ENCODE data around the gene PPFIA2. TPM values are rescaled to one million over a fixed set of nuclear protein-coding genes. Genes with fewer than 3 reads are reported as not detected.

Gene PPFIA2
- total and polyA plus RNA-seq, 7 experiments from 2014 or later: not detected

GRCh38 chr12:81253360-81253759 is 505.8 kb downstream of the PPFIA2 start:
- H3K27ac Mint-ChIP-seq: no peak overlapping the region
- CTCF ChIA-PET: no interaction called here
- intact Hi-C loops (cut with micrococcal nuclease): no loop called here

DNA sequence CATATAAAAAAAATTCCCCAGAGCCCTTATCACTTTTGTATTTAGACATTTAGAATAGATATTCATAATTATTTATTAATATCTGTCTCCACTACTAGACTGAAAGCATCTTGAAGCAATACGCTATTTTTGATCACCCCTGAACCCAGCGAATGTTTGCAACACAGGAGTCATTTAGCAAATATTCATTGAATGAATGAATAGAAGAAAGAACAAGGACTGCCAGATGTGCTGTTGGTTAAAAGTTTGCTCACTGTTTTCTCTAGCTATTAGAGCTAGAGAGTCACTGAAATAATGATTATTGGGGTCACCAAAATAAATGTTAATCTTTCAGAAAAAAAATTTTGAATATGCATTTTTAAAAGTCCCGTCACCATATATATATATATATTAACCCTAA is 506.9 kb downstream of the PPFIA2 start:
- CTCF ChIA-PET: no interaction called here

More at GRCh38 chr12:81253360-81253759, 505.8 kb downstream of the PPFIA2 start:
- Mint-ChIP-seq H3K4me1 (no peaks in the 10 kb centered on the region), H3K9me3 (peaks cover 0 to 5% (median 0%) of the 10 kb centered on the region in 11 donors), H3K27me3 (no peaks in the 10 kb centered on the region), H3K36me3 (no peaks in the 10 kb centered on the region), H3K4me3 (no peak overlapping the region)
- no peak overlapping the region for H3K4me3 ChIP-seq (ENCODE audit: low read length)
- no peaks in the 10 kb centered on the region for H3K4me1 ChIP-seq (ENCODE audit: control insufficient read depth in 2 of 2, insufficient read depth in 2 of 2, low read length in 2 of 2)
- no peaks in the 10 kb centered on the region for H3K36me3 ChIP-seq (ENCODE audit: control insufficient read depth in 2 of 3, insufficient read depth in 3 of 3, low read length in 3 of 3)
- POLR2A ChIA-PET: no interaction called here
- no peaks in the 10 kb centered on the region for H3K27me3 ChIP-seq (ENCODE audit: control insufficient read depth in 2 of 2, insufficient read depth in 2 of 2, low read length in 2 of 2)
- DNase-seq: no peak
- no peak for ATAC-seq
- no peak overlapping the region for H3K27ac ChIP-seq (ENCODE audit: low read depth, low read length)
- no peaks in the 10 kb centered on the region for H3K9me3 ChIP-seq (ENCODE audit: control insufficient read depth in 2 of 3, low read length in 3 of 3)

GRCh38 chr12:81249976-81250375 is 509.2 kb downstream of the PPFIA2 start:
- intact Hi-C loops (cut with micrococcal nuclease): no loop called here
- no peaks in the 10 kb centered on the region for H3K4me1 Mint-ChIP-seq
- Histone ChIP-seq H3K9me3 (ENCODE audit: control insufficient read depth in 2 of 3, low read length in 3 of 3) (no peaks in the 10 kb centered on the region), H3K4me3 (ENCODE audit: low read length) (no peak overlapping the region), H3K4me1 (ENCODE audit: control insufficient read depth in 2 of 2, insufficient read depth in 2 of 2, low read length in 2 of 2) (no peaks in the 10 kb centered on the region), H3K36me3 (ENCODE audit: control insufficient read depth in 2 of 3, insufficient read depth in 3 of 3, low read length in 3 of 3) (no peaks in the 10 kb centered on the region), H3K27me3 (ENCODE audit: control insufficient read depth in 2 of 2, insufficient read depth in 2 of 2, low read length in 2 of 2) (no peaks in the 10 kb centered on the region), H3K27ac (ENCODE audit: low read depth, low read length) (no peak overlapping the region)
- H3K9me3 Mint-ChIP-seq: peaks cover 0 to 7% (median 0%) of the 10 kb centered on the region in 11 donors
- no peaks in the 10 kb centered on the region for H3K27me3 Mint-ChIP-seq
- CTCF ChIA-PET: no interaction called here
- ATAC-seq (no peak), DNase-seq (no peak)
- H3K36me3 Mint-ChIP-seq: no peaks in the 10 kb centered on the region
- POLR2A ChIA-PET: no interaction called here
- no peak overlapping the region for H3K4me3 Mint-ChIP-seq
- no peak overlapping the region for H3K27ac Mint-ChIP-seq

More for the DNA sequence above, 506.9 kb downstream of the PPFIA2 start:
- ATAC-seq: no peak
- Mint-ChIP-seq H3K4me3 (no peak overlapping the region), H3K27ac (no peak overlapping the region), H3K36me3 (no peaks in the 10 kb centered on the region), H3K4me1 (no peaks in the 10 kb centered on the region), H3K27me3 (no peaks in the 10 kb centered on the region), H3K9me3 (peaks cover 0 to 5% (median 0%) of the 10 kb centered on the region in 11 donors)
- Histone ChIP-seq H3K36me3 (ENCODE audit: control insufficient read depth in 2 of 3, insufficient read depth in 3 of 3, low read length in 3 of 3) (no peaks in the 10 kb centered on the region), H3K4me1 (ENCODE audit: control insufficient read depth in 2 of 2, insufficient read depth in 2 of 2, low read length in 2 of 2) (no peaks in the 10 kb centered on the region), H3K9me3 (ENCODE audit: control insufficient read depth in 2 of 3, low read length in 3 of 3) (no peaks in the 10 kb centered on the region), H3K27me3 (ENCODE audit: control insufficient read depth in 2 of 2, insufficient read depth in 2 of 2, low read length in 2 of 2) (no peaks in the 10 kb centered on the region), H3K4me3 (ENCODE audit: low read length) (no peak overlapping the region), H3K27ac (ENCODE audit: low read depth, low read length) (no peak overlapping the region)
- POLR2A ChIA-PET: no interaction called here
- intact Hi-C loops (cut with micrococcal nuclease): no loop called here
- DNase-seq: no peak

GRCh38 chr12:81245907-81246570 is 513.1 kb downstream of the PPFIA2 start:
- Histone ChIP-seq H3K27ac (ENCODE audit: low read depth, low read length) (no peak overlapping the region), H3K36me3 (ENCODE audit: control insufficient read depth in 2 of 3, insufficient read depth in 3 of 3, low read length in 3 of 3) (no peaks in the 10 kb centered on the region), H3K4me3 (ENCODE audit: low read length) (no peak overlapping the region), H3K9me3 (ENCODE audit: control insufficient read depth in 2 of 3, low read length in 3 of 3) (no peaks in the 10 kb centered on the region), H3K4me1 (ENCODE audit: control insufficient read depth in 2 of 2, insufficient read depth in 2 of 2, low read length in 2 of 2) (no peaks in the 10 kb centered on the region), H3K27me3 (ENCODE audit: control insufficient read depth in 2 of 2, insufficient read depth in 2 of 2, low read length in 2 of 2) (no peaks in the 10 kb centered on the region)
- Mint-ChIP-seq H3K27me3 (no peaks in the 10 kb centered on the region), H3K27ac (no peak overlapping the region), H3K36me3 (no peaks in the 10 kb centered on the region), H3K4me1 (no peaks in the 10 kb centered on the region), H3K9me3 (peaks cover 0 to 13% (median 3%) of the 10 kb centered on the region in 11 donors), H3K4me3 (no peak overlapping the region)
- POLR2A ChIA-PET: no interaction called here
- CTCF ChIA-PET: no interaction called here
- no peak for DNase-seq
- no peak for ATAC-seq
- intact Hi-C loops (cut with micrococcal nuclease): no loop called here

DNA sequence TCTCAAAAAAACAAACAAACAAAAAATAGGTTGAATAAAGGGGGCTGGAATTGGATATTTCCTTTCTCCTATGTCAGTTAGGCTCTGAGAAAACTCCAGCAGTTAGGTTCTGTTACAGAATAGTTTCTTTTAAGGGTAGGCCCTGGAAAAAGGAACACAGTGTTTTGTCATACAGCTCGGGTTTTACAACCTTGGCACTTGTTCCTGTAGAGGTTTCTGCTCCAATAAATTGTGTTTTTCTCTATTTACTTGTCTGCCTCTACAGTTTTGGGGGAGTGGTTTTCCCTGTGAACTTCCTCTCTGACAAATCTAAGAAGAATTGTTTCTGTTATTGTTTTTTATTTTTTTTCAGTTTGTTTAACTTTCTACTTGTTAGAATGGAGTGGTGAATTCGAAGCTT is 513.7 kb downstream of the PPFIA2 start:
- Histone ChIP-seq H3K36me3 (ENCODE audit: control insufficient read depth in 2 of 3, insufficient read depth in 3 of 3, low read length in 3 of 3) (no peaks in the 10 kb centered on the region), H3K27me3 (ENCODE audit: control insufficient read depth in 2 of 2, insufficient read depth in 2 of 2, low read length in 2 of 2) (no peaks in the 10 kb centered on the region), H3K27ac (ENCODE audit: low read depth, low read length) (no peak overlapping the region), H3K4me1 (ENCODE audit: control insufficient read depth in 2 of 2, insufficient read depth in 2 of 2, low read length in 2 of 2) (no peaks in the 10 kb centered on the region), H3K9me3 (ENCODE audit: control insufficient read depth in 2 of 3, low read length in 3 of 3) (no peaks in the 10 kb centered on the region), H3K4me3 (ENCODE audit: low read length) (no peak overlapping the region)
- H3K27ac Mint-ChIP-seq: no peak overlapping the region
- peaks cover 0 to 12% (median 3%) of the 10 kb centered on the region in 11 donors for H3K9me3 Mint-ChIP-seq
- no peaks in the 10 kb centered on the region for H3K36me3 Mint-ChIP-seq
- intact Hi-C loops (cut with micrococcal nuclease): no loop called here
- POLR2A ChIA-PET: no interaction called here
- H3K4me1 Mint-ChIP-seq: no peaks in the 10 kb centered on the region
- no peak overlapping the region for H3K4me3 Mint-ChIP-seq
- CTCF ChIA-PET: no interaction called here
- ATAC-seq (no peak), DNase-seq (no peak)
- no peaks in the 10 kb centered on the region for H3K27me3 Mint-ChIP-seq

GRCh38 chr12:81231574-81232368 is 527.4 kb downstream of the PPFIA2 start:
- Mint-ChIP-seq H3K27me3 (no peaks in the 10 kb centered on the region), H3K4me3 (no peak overlapping the region), H3K9me3 (peaks cover 0 to 22% (median 0%) of the 10 kb centered on the region in 11 donors), H3K36me3 (no peaks in the 10 kb centered on the region), H3K4me1 (no peaks in the 10 kb centered on the region), H3K27ac (no peak overlapping the region)
- H3K27ac ChIP-seq (ENCODE audit: low read depth, low read length): no peak overlapping the region
- ATAC-seq: no peak
- no peak overlapping the region for H3K4me3 ChIP-seq (ENCODE audit: low read length)
- DNase-seq: no peak
- intact Hi-C loops (cut with micrococcal nuclease): no loop called here
- POLR2A ChIA-PET: no interaction called here
- CTCF ChIA-PET: no interaction called here
- no peaks in the 10 kb centered on the region for H3K27me3 ChIP-seq (ENCODE audit: control insufficient read depth in 2 of 2, insufficient read depth in 2 of 2, low read length in 2 of 2)
- no peaks in the 10 kb centered on the region for H3K9me3 ChIP-seq (ENCODE audit: control insufficient read depth in 2 of 3, low read length in 3 of 3)
- no peaks in the 10 kb centered on the region for H3K36me3 ChIP-seq (ENCODE audit: control insufficient read depth in 2 of 3, insufficient read depth in 3 of 3, low read length in 3 of 3)
- H3K4me1 ChIP-seq (ENCODE audit: control insufficient read depth in 2 of 2, insufficient read depth in 2 of 2, low read length in 2 of 2): no peaks in the 10 kb centered on the region

GRCh38 chr12:81229759-81230158 is 529.4 kb downstream of the PPFIA2 start:
- ChIA-PET POLR2A (no interaction called here), CTCF (no interaction called here)
- Histone ChIP-seq H3K4me3 (ENCODE audit: low read length) (no peak overlapping the region), H3K27ac (ENCODE audit: low read depth, low read length) (no peak overlapping the region), H3K4me1 (ENCODE audit: control insufficient read depth in 2 of 2, insufficient read depth in 2 of 2, low read length in 2 of 2) (no peaks in the 10 kb centered on the region), H3K36me3 (ENCODE audit: control insufficient read depth in 2 of 3, insufficient read depth in 3 of 3, low read length in 3 of 3) (no peaks in the 10 kb centered on the region), H3K27me3 (ENCODE audit: control insufficient read depth in 2 of 2, insufficient read depth in 2 of 2, low read length in 2 of 2) (no peaks in the 10 kb centered on the region), H3K9me3 (ENCODE audit: control insufficient read depth in 2 of 3, low read length in 3 of 3) (no peaks in the 10 kb centered on the region)
- no peak for ATAC-seq
- DNase-seq: no peak
- Mint-ChIP-seq H3K4me1 (no peaks in the 10 kb centered on the region), H3K9me3 (peaks cover 0 to 17% (median 0%) of the 10 kb centered on the region in 11 donors), H3K27ac (no peak overlapping the region), H3K27me3 (no peaks in the 10 kb centered on the region), H3K36me3 (no peaks in the 10 kb centered on the region), H3K4me3 (no peak overlapping the region)
- intact Hi-C loops (cut with micrococcal nuclease): no loop called here
